GM18861 (cell line): ENCODE data around the gene MSRB2.

Source experiments
- ATAC-seq: cut with Tn5 transposase; IDR thresholded peaks from one replicate; pipeline ENCODE4 v1.9.1; 2021; ENCODE audit not compliant: unreplicated experiment

The MSRB2 gene

DNA sequence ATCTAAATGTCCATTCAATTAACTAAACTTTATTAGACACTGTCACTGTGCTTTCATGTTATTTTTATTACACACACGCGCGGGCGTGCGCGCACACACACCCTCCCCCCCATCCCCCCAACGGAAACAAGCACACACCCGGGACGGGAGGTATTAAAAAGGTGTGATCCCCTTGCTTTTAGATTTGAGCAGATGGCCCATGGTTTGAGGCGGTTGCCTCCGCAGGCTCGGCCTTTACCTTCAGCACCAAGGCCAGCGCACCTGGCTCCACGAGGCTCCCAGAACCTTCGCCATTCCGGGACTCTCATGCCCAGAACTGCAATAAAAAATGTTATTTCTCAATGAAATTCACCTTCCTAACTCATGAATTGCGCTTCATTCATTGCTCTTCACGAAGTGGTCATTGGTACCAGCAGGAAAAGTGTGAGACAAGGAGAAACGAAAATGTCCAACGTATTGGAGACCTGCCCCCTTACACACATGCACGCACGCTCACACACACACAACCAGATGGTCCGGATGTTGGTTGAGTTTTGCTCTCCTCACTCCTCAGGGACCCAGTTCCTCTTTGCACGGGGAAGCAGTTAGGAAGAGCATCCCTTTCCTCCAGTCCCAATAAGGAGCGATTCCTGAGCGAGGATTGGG lies 76.0 kb downstream of the MSRB2 start:
- ATAC-seq, result no peak
